NT2/D1 (cell line): ENCODE results near the gene NPR2.

Source experiments
- DNase-seq: peaks from one replicate; pipeline ENCODE4 v3.0.0-alpha.2; 2011; ENCODE audit warnings: low read depth, low spot score
- H3K27me3 ChIP-seq: 2 replicates; pipeline ENCODE4 v1.6.0; 2011; ENCODE audit warnings: mild to moderate bottlenecking; ENCODE audit not compliant: insufficient read length, insufficient read depth
- H3K36me3 ChIP-seq: 2 replicates; pipeline ENCODE4 v1.6.1; 2011; ENCODE audit warnings: mild to moderate bottlenecking, low read length, mixed read lengths; ENCODE audit not compliant: insufficient read depth, insufficient read length
- H3K4me1 ChIP-seq: 2 replicates; pipeline ENCODE4 v1.5.1; 2011; ENCODE audit not compliant: insufficient read depth, insufficient read length
- H3K4me3 ChIP-seq: 2 replicates; pipeline ENCODE4 v1.5.1; 2011; ENCODE audit warnings: low read depth; ENCODE audit not compliant: insufficient read length
- H3K9ac ChIP-seq: 2 replicates; pipeline ENCODE4 v1.6.0; 2011; ENCODE audit warnings: low read depth; ENCODE audit not compliant: insufficient read length
- H3K9me3 ChIP-seq: 2 replicates; pipeline ENCODE4 v1.5.1; 2011; ENCODE audit warnings: mild to moderate bottlenecking, low read length; ENCODE audit not compliant: insufficient read depth
- SUZ12 ChIP-seq: IDR thresholded peaks from 2 replicates; pipeline ENCODE4 v1.6.1; 2011; ENCODE audit not compliant: insufficient read length, insufficient read depth; ENCODE audit errors: extremely low read depth
- YY1 ChIP-seq: IDR thresholded peaks from 2 replicates; pipeline ENCODE4 v1.6.1; 2011; ENCODE audit not compliant: insufficient read length, insufficient read depth
- ZNF274 ChIP-seq: IDR thresholded peaks from 2 replicates; pipeline ENCODE4 v1.6.1; 2011; ENCODE audit warnings: mild to moderate bottlenecking, low read depth, low read length

Gene NPR2

GRCh38 chr9:35791297-35791921 lies at the start of gene NPR2:
Gene NPR2, plus strand, starts transcription at chr9:35791591. Its CDS starts 818 bp downstream, at chr9:35792409.
- Histone ChIP-seq H3K27me3 (peaks cover 9% of the 10 kb centered on the region), H3K36me3 (no peaks in the 10 kb centered on the region), H3K4me3 (peak within 1 kb of the TSS; percentile 69), H3K4me1 (peaks cover 4% of the 10 kb centered on the region), H3K9me3 (no peaks in the 10 kb centered on the region), H3K9ac (peak within 1 kb of the TSS; percentile 80)
- TF ChIP-seq ZNF274, result no peak
- TF ChIP-seq YY1, result no peak
- DNase-seq, result no peak

- H3K36me3 ChIP-seq, result peaks cover 94% of the 10 kb centered on the region
Measured at GRCh38 chr9:35741740-35742139, 49.7 kb upstream of the NPR2 start.

GRCh38 chr9:35743452-35743851 lies 47.9 kb upstream of the NPR2 start:
- Histone ChIP-seq H3K27me3 (no peaks in the 10 kb centered on the region), H3K36me3 (peaks cover 90% of the 10 kb centered on the region), H3K9ac (no peak overlapping the region), H3K4me3 (no peak overlapping the region), H3K9me3 (no peaks in the 10 kb centered on the region), H3K4me1 (peaks cover 6% of the 10 kb centered on the region)
- TF ChIP-seq YY1, result no peak
- no peak for TF ChIP-seq SUZ12
- no peak for DNase-seq

More at GRCh38 chr9:35741740-35742139, 49.7 kb upstream of the NPR2 start:
- no peak for DNase-seq
- TF ChIP-seq ZNF274 (no peak), SUZ12 (no peak), YY1 (no peak)
- peaks cover 8% of the 10 kb centered on the region for H3K4me1 ChIP-seq
- H3K27me3 ChIP-seq, result no peaks in the 10 kb centered on the region
- H3K4me3 ChIP-seq, result no peak overlapping the region
- H3K9ac ChIP-seq, result no peak overlapping the region
- H3K9me3 ChIP-seq, result no peaks in the 10 kb centered on the region

DNA sequence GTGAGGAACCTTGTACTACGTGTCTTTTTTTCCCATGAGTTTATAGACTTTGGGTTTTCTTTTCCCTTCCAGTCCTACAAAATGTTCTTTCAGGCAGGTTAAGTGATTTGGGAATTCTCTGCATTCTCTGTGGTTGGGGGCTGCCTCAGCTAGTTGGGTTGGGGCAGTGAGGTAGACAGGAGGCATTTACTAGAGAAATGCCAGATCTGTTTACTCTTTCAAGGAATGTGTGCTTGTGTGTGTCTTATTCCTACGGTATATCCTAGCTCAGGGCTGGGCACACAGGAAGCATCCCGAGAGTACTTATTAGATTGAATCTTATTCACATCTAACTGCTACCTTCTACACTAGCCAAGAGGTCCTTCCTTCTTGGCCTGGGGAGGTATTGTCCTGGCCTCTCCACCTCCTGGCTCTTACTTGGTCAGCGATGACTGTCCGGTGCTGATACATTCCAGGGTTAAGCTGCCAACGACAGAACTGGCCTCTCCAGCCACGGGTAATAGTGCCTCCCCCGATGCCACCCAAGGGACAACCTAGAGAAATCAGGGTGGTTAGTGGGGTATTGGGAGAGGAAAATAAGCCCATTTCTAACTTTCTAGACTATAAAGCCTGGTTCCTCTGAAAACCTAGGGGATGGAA lies 47.4 kb upstream of the NPR2 start:
- TF ChIP-seq ZNF274 (no peak), SUZ12 (no peak), YY1 (no peak)
- Histone ChIP-seq H3K36me3 (peaks cover 85% of the 10 kb centered on the region), H3K9ac (no peak overlapping the region), H3K27me3 (no peaks in the 10 kb centered on the region), H3K4me3 (no peak overlapping the region), H3K4me1 (peaks cover 6% of the 10 kb centered on the region), H3K9me3 (no peaks in the 10 kb centered on the region)
- DNase-seq, result no peak

DNA sequence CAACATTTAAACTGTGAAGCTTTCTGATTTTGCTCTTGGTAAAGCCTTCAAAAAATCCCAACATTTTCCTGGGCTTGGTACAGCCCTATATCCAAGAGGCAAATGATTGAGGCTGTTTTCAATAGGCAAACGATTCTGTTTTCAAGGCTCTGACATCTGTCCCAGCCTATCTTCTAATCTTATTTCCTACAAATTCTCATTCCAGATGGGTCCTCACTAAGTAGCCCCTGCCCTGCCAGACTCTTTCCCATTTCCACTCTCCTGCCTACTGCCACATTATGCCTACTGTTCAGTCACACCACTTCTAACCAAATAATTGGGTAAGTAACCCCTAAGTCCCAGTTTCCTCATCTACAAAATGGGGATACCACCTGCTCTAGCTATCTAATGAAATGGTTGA lies 45.8 kb upstream of the NPR2 start:
- H3K36me3 ChIP-seq, result peaks cover 74% of the 10 kb centered on the region
- no peaks in the 10 kb centered on the region for H3K27me3 ChIP-seq
- no peak for DNase-seq
- no peaks in the 10 kb centered on the region for H3K9me3 ChIP-seq
- TF ChIP-seq ZNF274 (no peak), YY1 (no peak), SUZ12 (no peak)
- no peak overlapping the region for H3K9ac ChIP-seq
- H3K4me3 ChIP-seq, result no peak overlapping the region
- peaks cover 11% of the 10 kb centered on the region for H3K4me1 ChIP-seq

DNA sequence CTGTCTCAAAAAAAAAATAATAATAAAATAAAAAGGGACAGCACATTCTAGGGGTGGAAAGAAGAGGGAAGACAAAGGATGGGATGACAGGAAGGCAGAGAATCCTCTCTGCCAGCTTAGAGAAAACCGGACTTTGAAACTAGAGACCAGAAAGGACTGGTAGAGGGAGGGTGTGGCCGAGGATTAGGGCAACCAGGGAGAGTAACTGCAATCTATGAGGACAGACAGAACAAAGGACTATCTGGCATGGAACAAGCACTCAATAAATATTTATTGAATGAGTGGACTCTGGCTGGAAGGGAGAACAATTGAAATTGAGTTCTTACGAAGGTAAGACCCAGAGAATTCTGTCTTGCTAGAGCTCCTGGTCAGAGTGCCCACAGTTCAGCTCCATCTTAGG lies 44.8 kb upstream of the NPR2 start:
- Histone ChIP-seq H3K9me3 (no peaks in the 10 kb centered on the region), H3K4me3 (peak overlapping the region; percentile 92), H3K9ac (peak overlapping the region; percentile 1), H3K36me3 (peaks cover 75% of the 10 kb centered on the region), H3K27me3 (no peaks in the 10 kb centered on the region), H3K4me1 (peaks cover 11% of the 10 kb centered on the region)
- no peak for DNase-seq
- TF ChIP-seq ZNF274 (no peak), SUZ12 (no peak), YY1 (no peak)

GRCh38 chr9:35748242-35748857 lies 43.0 kb upstream of the NPR2 start:
- TF ChIP-seq ZNF274 (no peak), SUZ12 (no peak), YY1 (no peak)
- Histone ChIP-seq H3K4me3 (peak overlapping the region; percentile 92), H3K36me3 (peaks cover 75% of the 10 kb centered on the region), H3K9ac (peak overlapping the region; percentile 97), H3K9me3 (no peaks in the 10 kb centered on the region), H3K27me3 (no peaks in the 10 kb centered on the region), H3K4me1 (peaks cover 11% of the 10 kb centered on the region)
- no peak for DNase-seq
